Activated naive CD8-positive, alpha-beta T cell (primary cell): ENCODE results near the gene GRHPR.
A peak's percentile ranks its signal among the peaks of the same experiment; 100 is the strongest.

Experiments used
- H3K27ac Mint-ChIP-seq: one replicate; pipeline ENCODE4 v1.8.0; 2021; ENCODE audit warnings: mixed read lengths
- H3K27me3 Mint-ChIP-seq: one replicate; pipeline ENCODE4 v1.8.0; 2021; ENCODE audit warnings: mixed read lengths
- H3K36me3 Mint-ChIP-seq: one replicate; pipeline ENCODE4 v1.8.0; 2021; ENCODE audit warnings: mixed read lengths
- H3K4me1 Mint-ChIP-seq: one replicate; pipeline ENCODE4 v1.8.0; 2021; ENCODE audit warnings: low read depth, mixed read lengths
- H3K4me3 Mint-ChIP-seq: one replicate; pipeline ENCODE4 v1.8.0; 2021; ENCODE audit warnings: mild to moderate bottlenecking, mixed read lengths
- H3K9me3 Mint-ChIP-seq: one replicate; pipeline ENCODE4 v1.8.0; 2021; ENCODE audit warnings: low read depth, mixed read lengths

The GRHPR gene

GRCh38 chr9:37422289-37423104 lies at the start of gene GRHPR:
TSS of gene GRHPR (plus strand) at chr9:37422696. CDS start at chr9:37422751, 55 bp downstream.
- H3K36me3 Mint-ChIP-seq, result peaks cover 3% of the 10 kb centered on the region
- peaks cover 30% of the 10 kb centered on the region for H3K4me1 Mint-ChIP-seq
- no peaks in the 10 kb centered on the region for H3K9me3 Mint-ChIP-seq
- peak within 1 kb of the TSS; percentile 95 for H3K4me3 Mint-ChIP-seq
- no peaks in the 10 kb centered on the region for H3K27me3 Mint-ChIP-seq
- peak within 1 kb of the TSS; percentile 95 for H3K27ac Mint-ChIP-seq

- H3K4me3 Mint-ChIP-seq, result no peak overlapping the region
- peaks cover 8% of the 10 kb centered on the region for H3K4me1 Mint-ChIP-seq
- H3K27me3 Mint-ChIP-seq, result peaks cover 10% of the 10 kb centered on the region
- no peaks in the 10 kb centered on the region for H3K9me3 Mint-ChIP-seq
- no peak overlapping the region for H3K27ac Mint-ChIP-seq
- no peaks in the 10 kb centered on the region for H3K36me3 Mint-ChIP-seq
These were observed 49.7 kb upstream of the GRHPR start for GRCh38 chr9:37372839-37373238.

- H3K9me3 Mint-ChIP-seq, result no peaks in the 10 kb centered on the region
- no peak overlapping the region for H3K4me3 Mint-ChIP-seq
- H3K27ac Mint-ChIP-seq, result no peak overlapping the region
- no peaks in the 10 kb centered on the region for H3K36me3 Mint-ChIP-seq
- H3K27me3 Mint-ChIP-seq, result peaks cover 10% of the 10 kb centered on the region
- H3K4me1 Mint-ChIP-seq, result peaks cover 8% of the 10 kb centered on the region
These were observed 48.9 kb upstream of the GRHPR start for GRCh38 chr9:37373621-37374020.

GRCh38 chr9:37374892-37375291 lies 47.6 kb upstream of the GRHPR start:
- H3K27me3 Mint-ChIP-seq, result peaks cover 10% of the 10 kb centered on the region
- no peaks in the 10 kb centered on the region for H3K36me3 Mint-ChIP-seq
- H3K9me3 Mint-ChIP-seq, result no peaks in the 10 kb centered on the region
- peaks cover 8% of the 10 kb centered on the region for H3K4me1 Mint-ChIP-seq
- H3K4me3 Mint-ChIP-seq, result no peak overlapping the region
- H3K27ac Mint-ChIP-seq, result no peak overlapping the region

GRCh38 chr9:37377688-37378612 lies 44.5 kb upstream of the GRHPR start:
- no peaks in the 10 kb centered on the region for H3K9me3 Mint-ChIP-seq
- H3K4me1 Mint-ChIP-seq, result peaks cover 5% of the 10 kb centered on the region
- peaks cover 4% of the 10 kb centered on the region for H3K36me3 Mint-ChIP-seq
- peaks cover 10% of the 10 kb centered on the region for H3K27me3 Mint-ChIP-seq
- H3K27ac Mint-ChIP-seq, result no peak overlapping the region
- H3K4me3 Mint-ChIP-seq, result no peak overlapping the region

- Mint-ChIP-seq H3K36me3 (peaks cover 4% of the 10 kb centered on the region), H3K27me3 (peaks cover 10% of the 10 kb centered on the region), H3K4me3 (no peak overlapping the region), H3K27ac (no peak overlapping the region), H3K4me1 (peaks cover 5% of the 10 kb centered on the region), H3K9me3 (no peaks in the 10 kb centered on the region)
These were observed 43.9 kb upstream of the GRHPR start for GRCh38 chr9:37378613-37379004.

- Mint-ChIP-seq H3K27ac (no peak overlapping the region), H3K27me3 (peaks cover 9% of the 10 kb centered on the region), H3K9me3 (no peaks in the 10 kb centered on the region), H3K36me3 (peaks cover 4% of the 10 kb centered on the region), H3K4me1 (peaks cover 3% of the 10 kb centered on the region), H3K4me3 (no peak overlapping the region)
These were observed 42.7 kb upstream of the GRHPR start for GRCh38 chr9:37379835-37380234.

GRCh38 chr9:37380570-37380969 lies 41.9 kb upstream of the GRHPR start:
- H3K27me3 Mint-ChIP-seq, result peaks cover 8% of the 10 kb centered on the region
- H3K9me3 Mint-ChIP-seq, result no peaks in the 10 kb centered on the region
- no peaks in the 10 kb centered on the region for H3K4me1 Mint-ChIP-seq
- no peak overlapping the region for H3K27ac Mint-ChIP-seq
- peaks cover 4% of the 10 kb centered on the region for H3K36me3 Mint-ChIP-seq
- no peak overlapping the region for H3K4me3 Mint-ChIP-seq

- H3K27ac Mint-ChIP-seq, result no peak overlapping the region
- peaks cover 8% of the 10 kb centered on the region for H3K27me3 Mint-ChIP-seq
- H3K9me3 Mint-ChIP-seq, result no peaks in the 10 kb centered on the region
- H3K36me3 Mint-ChIP-seq, result peaks cover 4% of the 10 kb centered on the region
- H3K4me3 Mint-ChIP-seq, result no peak overlapping the region
- H3K4me1 Mint-ChIP-seq, result no peaks in the 10 kb centered on the region
These were observed 41.3 kb upstream of the GRHPR start for GRCh38 chr9:37381094-37381741.

GRCh38 chr9:37382161-37382981 lies 40.1 kb upstream of the GRHPR start:
- Mint-ChIP-seq H3K27ac (no peak overlapping the region), H3K4me1 (no peaks in the 10 kb centered on the region), H3K27me3 (peaks cover 2% of the 10 kb centered on the region), H3K9me3 (no peaks in the 10 kb centered on the region), H3K36me3 (peaks cover 4% of the 10 kb centered on the region), H3K4me3 (no peak overlapping the region)

- H3K27ac Mint-ChIP-seq, result no peak overlapping the region
- H3K27me3 Mint-ChIP-seq, result no peaks in the 10 kb centered on the region
- no peaks in the 10 kb centered on the region for H3K9me3 Mint-ChIP-seq
- no peaks in the 10 kb centered on the region for H3K4me1 Mint-ChIP-seq
- H3K36me3 Mint-ChIP-seq, result peaks cover 4% of the 10 kb centered on the region
- H3K4me3 Mint-ChIP-seq, result no peak overlapping the region
These were observed 39.5 kb upstream of the GRHPR start for GRCh38 chr9:37382982-37383357.

GRCh38 chr9:37383393-37383792 lies 39.1 kb upstream of the GRHPR start:
- Mint-ChIP-seq H3K4me3 (no peak overlapping the region), H3K4me1 (no peaks in the 10 kb centered on the region), H3K36me3 (peaks cover 4% of the 10 kb centered on the region), H3K27ac (no peak overlapping the region), H3K9me3 (no peaks in the 10 kb centered on the region), H3K27me3 (no peaks in the 10 kb centered on the region)

- Mint-ChIP-seq H3K36me3 (peaks cover 4% of the 10 kb centered on the region), H3K9me3 (no peaks in the 10 kb centered on the region), H3K4me3 (no peak overlapping the region), H3K27me3 (no peaks in the 10 kb centered on the region), H3K27ac (no peak overlapping the region), H3K4me1 (no peaks in the 10 kb centered on the region)
These were observed 38.4 kb upstream of the GRHPR start for GRCh38 chr9:37383876-37384746.
